ENCODE results near the gene ETHE1. TPM values are rescaled to one million over a fixed set of nuclear protein-coding genes. Genes with fewer than 3 reads are reported as not detected.
A peak's percentile ranks its signal among the peaks of the same experiment; 100 is the strongest.

The ETHE1 gene
- total and polyA plus RNA-seq, 4 donors, result 30.4 to 45.1 (median 34.5) TPM

DNA sequence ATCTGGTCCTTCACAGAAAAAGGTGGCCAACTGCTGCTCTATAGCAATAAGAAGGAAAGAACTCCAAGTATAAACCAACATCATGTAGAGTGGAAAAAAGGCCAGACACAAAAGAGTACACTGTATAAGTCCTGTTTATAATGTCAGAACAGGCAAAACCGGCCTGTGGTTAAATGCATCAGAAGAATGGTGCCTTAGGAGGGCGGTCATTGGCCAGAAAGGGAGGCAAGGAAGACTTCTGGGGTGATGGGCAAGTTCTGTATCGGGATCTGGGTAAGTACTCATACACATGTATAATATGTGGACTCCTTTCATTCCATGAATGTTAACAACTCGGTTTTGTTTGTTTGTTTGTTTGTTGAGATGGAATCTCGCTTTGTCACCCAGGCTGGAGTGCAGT, 4.1 kb downstream of the ETHE1 start:
- Histone ChIP-seq H3K4me3 (ENCODE audit: low read depth in 1 of 3, low read length in 3 of 3) (no peak overlapping the region), H3K36me3 (ENCODE audit: control insufficient read depth in 4 of 4, insufficient read depth in 3 of 4, low read depth in 1 of 4, low read length in 3 of 4) (peaks cover 0 to 3% (median under 1%) of the 10 kb centered on the region in 4 donors), H3K4me1 (ENCODE audit: control insufficient read depth in 4 of 4, insufficient read depth in 4 of 4, low read length in 3 of 4) (peaks cover 0 to 30% (median 26%) of the 10 kb centered on the region in 4 donors), H3K27ac (ENCODE audit: low read depth in 1 of 2, low read length in 2 of 2) (no peak overlapping the region), H3K9me3 (ENCODE audit: control insufficient read depth in 4 of 4, low read length in 3 of 4) (no peaks in the 10 kb centered on the region), H3K27me3 (ENCODE audit: control insufficient read depth in 4 of 4, insufficient read depth in 4 of 4, low read length in 3 of 4) (no peaks in the 10 kb centered on the region), H3K9ac (ENCODE audit: low read depth in 1 of 2, low read length in 2 of 2) (peak overlapping the region in 1 of 2 donors; percentile 27)
- 86% methylated on average over 5 of the region's 5 CpGs for WGBS
- TF ChIP-seq YY1 (IDR thresholded peaks at IDR 0.05), result no peak
- TF ChIP-seq MAX (IDR thresholded peaks at IDR 0.05), result no peak
- no peak for TF ChIP-seq ZBTB33 (IDR thresholded peaks at IDR 0.05)
- no peak for TF ChIP-seq CTCF (IDR thresholded peaks at IDR 0.05; ENCODE audit: low read depth, low read length, missing input control)
- TF ChIP-seq NR2F2 (IDR thresholded peaks at IDR 0.05), result no peak
- no peak for TF ChIP-seq GABPA (IDR thresholded peaks at IDR 0.05 in 1 of 2, conservative IDR thresholded peaks at IDR 0.05 in 1 of 2)
- TF ChIP-seq ATF3 (IDR thresholded peaks at IDR 0.05), result no peak
- TF ChIP-seq SP1 (IDR thresholded peaks at IDR 0.05), result no peak
- no peak for TF ChIP-seq HNF4G (IDR thresholded peaks at IDR 0.05)
- TF ChIP-seq JUND (IDR thresholded peaks at IDR 0.05), result no peak
- TF ChIP-seq FOXA2 (IDR thresholded peaks at IDR 0.05), result no peak
- DNase-seq (ENCODE audit: low spot score), result no peak

- 54% methylated on average over 10 of the region's 10 CpGs for whole genome bisulfite sequencing
- peak; percentile 91 for TF ChIP-seq CTCF (IDR thresholded peaks at IDR 0.05; ENCODE audit: low read depth, low read length, missing input control)
- no peak for TF ChIP-seq ZBTB33 (IDR thresholded peaks at IDR 0.05)
- peak in 1 of 2 donors; percentile 18 for TF ChIP-seq HNF4A (conservative IDR thresholded peaks at IDR 0.05)
- no peak for TF ChIP-seq RXRA (IDR thresholded peaks at IDR 0.05)
- TF ChIP-seq TAF1 (conservative IDR thresholded peaks at IDR 0.05), result no peak
- no peak for TF ChIP-seq GABPA (IDR thresholded peaks at IDR 0.05 in 1 of 2, conservative IDR thresholded peaks at IDR 0.05 in 1 of 2)
- no peak for TF ChIP-seq NR2F2 (IDR thresholded peaks at IDR 0.05)
- peak; percentile 98 to 99 for TF ChIP-seq RAD21 (IDR thresholded peaks at IDR 0.05)
- no peak for TF ChIP-seq FOXA2 (IDR thresholded peaks at IDR 0.05)
- TF ChIP-seq JUND (IDR thresholded peaks at IDR 0.05), result no peak
- TF ChIP-seq HNF4G (IDR thresholded peaks at IDR 0.05), result no peak
- no peak for TF ChIP-seq REST (IDR thresholded peaks at IDR 0.05)
- TF ChIP-seq YY1 (IDR thresholded peaks at IDR 0.05), result no peak
- no peak for TF ChIP-seq FOXA1 (IDR thresholded peaks at IDR 0.05)
- no peak for TF ChIP-seq SP1 (IDR thresholded peaks at IDR 0.05)
- no peak for TF ChIP-seq ATF3 (IDR thresholded peaks at IDR 0.05)
- no peak for TF ChIP-seq EGR1 (IDR thresholded peaks at IDR 0.05; ENCODE audit: low read depth in 2 of 2)
Measured at GRCh38 chr19:43519436-43520088, 7.4 kb downstream of the ETHE1 start.

More at GRCh38 chr19:43519436-43520088, 7.4 kb downstream of the ETHE1 start:
- Histone ChIP-seq H3K27me3 (ENCODE audit: control insufficient read depth in 4 of 4, insufficient read depth in 4 of 4, low read length in 3 of 4) (no peaks in the 10 kb centered on the region), H3K27ac (ENCODE audit: low read depth in 1 of 2, low read length in 2 of 2) (no peak overlapping the region), H3K36me3 (ENCODE audit: control insufficient read depth in 4 of 4, insufficient read depth in 3 of 4, low read depth in 1 of 4, low read length in 3 of 4) (peaks cover 0 to 3% (median 2%) of the 10 kb centered on the region in 4 donors), H3K4me3 (ENCODE audit: low read depth in 1 of 3, low read length in 3 of 3) (no peak overlapping the region), H3K9me3 (ENCODE audit: control insufficient read depth in 4 of 4, low read length in 3 of 4) (no peaks in the 10 kb centered on the region), H3K9ac (ENCODE audit: low read depth in 1 of 2, low read length in 2 of 2) (no peak overlapping the region), H3K4me1 (ENCODE audit: control insufficient read depth in 4 of 4, insufficient read depth in 4 of 4, low read length in 3 of 4) (peaks cover 0 to 3% (median 2%) of the 10 kb centered on the region in 4 donors)
- DNase-seq (ENCODE audit: low spot score), result peak; percentile 80

Measured in liver (tissue), 9 donors.